GM18909 (cell line): ENCODE results near the gene PGM1.
"Not testable (repeated sequence)": the region's sequence is repeated elsewhere in the genome, so short reads cannot be mapped to it uniquely, and the experiment has no call there.

Source experiments
- ATAC-seq: cut with Tn5 transposase; IDR thresholded peaks from one replicate; pipeline ENCODE4 v1.9.1; 2021; ENCODE audit warnings: mild to moderate bottlenecking; ENCODE audit not compliant: unreplicated experiment, poor library complexity

PGM1 gene

GRCh38 chr1:63593303-63593885 is at the start of gene PGM1:
Gene PGM1 (plus strand): TSS chr1:63593411. CDS start chr1:63593489, 78 bp downstream.
- ATAC-seq = peak; percentile 82

GRCh38 chr1:63545780-63546179 is 47.4 kb upstream of the PGM1 start:
- ATAC-seq = no peak

- ATAC-seq = no peak
Measured at GRCh38 chr1:63547621-63548294, 45.5 kb upstream of the PGM1 start.

- no peak for ATAC-seq
Measured at GRCh38 chr1:63548303-63548702, 44.9 kb upstream of the PGM1 start.

- no peak for ATAC-seq
Measured at GRCh38 chr1:63548877-63549276, 44.3 kb upstream of the PGM1 start.

- ATAC-seq = no peak
Measured at GRCh38 chr1:63555480-63555879, 37.7 kb upstream of the PGM1 start.

GRCh38 chr1:63557365-63557987 is 35.7 kb upstream of the PGM1 start:
- ATAC-seq = no peak

GRCh38 chr1:63559357-63559756 is 33.9 kb upstream of the PGM1 start:
- ATAC-seq = no peak

GRCh38 chr1:63563745-63564144 is 29.5 kb upstream of the PGM1 start:
- no peak for ATAC-seq

- ATAC-seq = no peak
Measured at GRCh38 chr1:63569068-63569467, 24.1 kb upstream of the PGM1 start.

GRCh38 chr1:63569640-63570316 is 23.4 kb upstream of the PGM1 start:
- ATAC-seq = no peak

- ATAC-seq = not testable (repeated sequence)
Measured at GRCh38 chr1:63572686-63573085, 20.5 kb upstream of the PGM1 start.

GRCh38 chr1:63574203-63574796 is 18.9 kb upstream of the PGM1 start:
- ATAC-seq = not testable (repeated sequence)

GRCh38 chr1:63575340-63575826 is 17.8 kb upstream of the PGM1 start:
- no peak for ATAC-seq

- not testable (repeated sequence) for ATAC-seq
Measured at GRCh38 chr1:63586326-63586725, 6.9 kb upstream of the PGM1 start.

GRCh38 chr1:63590166-63590560 is 3.0 kb upstream of the PGM1 start:
- ATAC-seq = no peak

GRCh38 chr1:63592536-63593302 is 492 bp upstream of the PGM1 start:
- no peak for ATAC-seq

GRCh38 chr1:63593886-63594605 is 835 bp downstream of the PGM1 start:
- peak; percentile 45 for ATAC-seq

GRCh38 chr1:63595435-63595834 is 2.2 kb downstream of the PGM1 start:
- ATAC-seq = no peak
